Fibroblast of the aortic adventitia (primary cell): Measurements from ENCODE around the gene NPY. TPM values are rescaled to one million over a fixed set of nuclear protein-coding genes. Genes with fewer than 3 reads are reported as not detected.

ENCODE experiments used
- DNase-seq: peaks from one replicate; pipeline ENCODE4 v3.0.0-alpha.2; 2010; ENCODE audit warnings: low read depth
- H3K4me3 ChIP-seq: 2 replicates; pipeline ENCODE4 v1.5.1; 2011; ENCODE audit warnings: low read depth, mild to moderate bottlenecking, control low read depth, low read length, moderate library complexity
- total RNA-seq: library from RNA; depleted of rRNA; stranded (reverse); fragments of >200 nt; gene quantifications from 2 replicates; pipeline ENCODE4 v1.2.3, GENCODE V29; 2012; ENCODE audit warnings: low replicate concordance
- TF ChIP-seq, protein P1 (sequence below): IDR thresholded peaks from 2 replicates; pipeline ENCODE4 v1.5.1; 2011; ENCODE audit warnings: mild to moderate bottlenecking, low read length, control low read depth, inconsistent platforms; ENCODE audit not compliant: insufficient read depth

The NPY gene
- total RNA-seq, 1 donor: not detected

DNA sequence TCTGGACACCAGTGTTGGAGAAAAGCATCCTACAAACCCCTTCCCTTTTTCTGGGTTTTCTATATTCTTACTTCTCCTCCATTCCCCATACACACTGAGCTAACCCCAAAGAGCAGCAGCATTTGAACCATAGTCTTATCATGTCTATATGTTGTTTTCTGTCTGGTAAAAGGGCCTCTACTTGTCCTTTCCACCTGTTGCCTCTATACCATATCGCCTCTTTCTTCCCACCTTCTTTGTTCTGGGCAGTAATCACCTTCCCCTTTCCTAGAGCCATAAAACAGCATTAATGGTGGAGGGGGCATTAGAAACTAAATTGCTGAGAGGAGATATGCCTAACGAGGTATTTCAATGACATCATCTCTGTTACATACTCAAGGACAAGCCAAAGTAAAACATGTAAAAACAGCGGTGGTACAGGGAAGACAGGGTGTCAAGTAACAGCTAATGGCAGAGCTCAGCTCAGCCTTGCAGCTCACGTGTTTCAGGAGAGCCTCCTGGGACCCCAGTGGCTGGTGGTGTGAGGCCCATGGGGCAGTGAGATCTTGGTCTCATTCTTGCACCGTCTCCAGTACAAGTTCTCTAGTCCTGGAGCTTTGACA, 20.6 kb downstream of the NPY start:
- DNase-seq: no peak
- no peak overlapping the region for H3K4me3 ChIP-seq
- TF ChIP-seq, protein P1, sequence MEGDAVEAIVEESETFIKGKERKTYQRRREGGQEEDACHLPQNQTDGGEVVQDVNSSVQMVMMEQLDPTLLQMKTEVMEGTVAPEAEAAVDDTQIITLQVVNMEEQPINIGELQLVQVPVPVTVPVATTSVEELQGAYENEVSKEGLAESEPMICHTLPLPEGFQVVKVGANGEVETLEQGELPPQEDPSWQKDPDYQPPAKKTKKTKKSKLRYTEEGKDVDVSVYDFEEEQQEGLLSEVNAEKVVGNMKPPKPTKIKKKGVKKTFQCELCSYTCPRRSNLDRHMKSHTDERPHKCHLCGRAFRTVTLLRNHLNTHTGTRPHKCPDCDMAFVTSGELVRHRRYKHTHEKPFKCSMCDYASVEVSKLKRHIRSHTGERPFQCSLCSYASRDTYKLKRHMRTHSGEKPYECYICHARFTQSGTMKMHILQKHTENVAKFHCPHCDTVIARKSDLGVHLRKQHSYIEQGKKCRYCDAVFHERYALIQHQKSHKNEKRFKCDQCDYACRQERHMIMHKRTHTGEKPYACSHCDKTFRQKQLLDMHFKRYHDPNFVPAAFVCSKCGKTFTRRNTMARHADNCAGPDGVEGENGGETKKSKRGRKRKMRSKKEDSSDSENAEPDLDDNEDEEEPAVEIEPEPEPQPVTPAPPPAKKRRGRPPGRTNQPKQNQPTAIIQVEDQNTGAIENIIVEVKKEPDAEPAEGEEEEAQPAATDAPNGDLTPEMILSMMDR: no peak

DNA sequence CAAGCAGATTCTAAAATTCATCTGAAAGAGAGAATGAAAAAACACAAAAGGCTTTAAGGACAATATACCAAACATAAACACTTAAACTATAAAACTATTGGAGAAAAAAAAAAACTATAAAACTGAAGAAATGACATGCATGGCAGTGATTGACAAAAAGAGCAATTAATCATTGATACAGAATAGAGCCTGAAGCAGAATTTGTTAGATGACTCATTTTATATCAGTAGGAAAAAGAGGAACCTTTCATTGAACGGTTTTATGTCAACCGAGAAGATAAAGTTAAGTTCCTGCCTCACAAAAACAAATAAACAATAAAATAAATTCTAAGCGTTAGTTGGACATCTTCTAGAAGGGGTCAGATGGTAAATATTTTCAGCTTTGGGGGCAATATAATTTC, 23.3 kb downstream of the NPY start:
- TF ChIP-seq, protein P1: no peak
- DNase-seq: no peak
- no peak overlapping the region for H3K4me3 ChIP-seq

DNA sequence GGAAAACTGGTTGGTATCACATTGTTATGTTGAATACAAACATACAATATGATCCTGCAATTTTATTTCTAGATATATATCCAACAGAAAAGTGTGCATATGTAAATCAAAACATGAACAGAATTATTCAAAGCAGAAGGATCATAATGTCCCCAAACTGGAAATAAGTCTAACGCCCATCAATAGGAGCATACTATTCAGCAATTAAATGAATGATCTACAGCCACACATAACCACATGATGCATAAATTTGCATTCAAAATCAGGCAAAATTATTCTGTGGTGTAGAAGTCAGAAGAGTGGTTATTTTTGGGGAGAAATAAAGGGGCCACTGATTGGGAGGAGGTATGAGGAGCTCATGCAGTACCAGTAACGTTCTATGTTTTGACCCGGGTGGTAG, 28.6 kb downstream of the NPY start:
- DNase-seq: no peak
- H3K4me3 ChIP-seq: no peak overlapping the region
- TF ChIP-seq, protein P1: no peak

DNA sequence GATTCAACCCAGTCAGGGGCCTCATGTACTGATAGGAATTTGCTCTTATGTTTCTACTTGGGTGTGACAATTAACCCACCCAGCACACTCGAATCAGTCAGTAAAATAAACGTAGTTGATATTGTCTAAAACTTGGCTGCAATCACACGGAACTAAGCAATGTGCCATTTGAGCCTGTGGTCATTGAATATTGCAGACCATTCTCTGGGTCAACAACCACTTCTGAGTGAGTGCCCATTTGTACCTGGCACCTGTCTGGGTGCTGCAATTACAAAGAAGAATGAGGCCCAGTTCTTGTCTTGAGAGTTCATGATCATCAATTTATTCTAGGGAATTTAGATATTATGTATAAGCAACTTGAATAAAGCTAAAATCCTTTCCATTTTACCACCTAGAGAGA, 29.8 kb downstream of the NPY start:
- no peak overlapping the region for H3K4me3 ChIP-seq

DNA sequence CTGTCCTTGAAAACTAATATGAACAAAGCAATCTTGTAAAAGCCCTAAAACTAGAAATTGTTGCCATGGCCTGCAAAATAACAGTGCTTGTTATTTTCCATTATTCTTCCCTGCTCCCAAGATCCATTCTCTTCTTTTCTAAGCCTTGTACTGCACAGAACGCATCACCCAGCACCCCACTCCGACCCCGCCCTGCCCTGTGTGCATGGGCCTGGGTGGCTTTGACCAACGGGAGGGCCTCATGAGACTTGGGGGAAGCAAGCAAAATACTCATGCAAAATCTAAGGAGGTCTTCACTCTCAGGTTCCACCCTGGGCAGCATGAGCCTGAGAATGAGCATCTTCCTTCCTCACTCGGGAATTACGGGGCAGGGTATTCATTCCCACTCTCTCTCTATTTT, 32.4 kb downstream of the NPY start:
- TF ChIP-seq, protein P1: no peak
- no peak for DNase-seq

More for the DNA sequence above, 29.8 kb downstream of the NPY start:
- TF ChIP-seq, protein P1: no peak
- DNase-seq: no peak

DNA sequence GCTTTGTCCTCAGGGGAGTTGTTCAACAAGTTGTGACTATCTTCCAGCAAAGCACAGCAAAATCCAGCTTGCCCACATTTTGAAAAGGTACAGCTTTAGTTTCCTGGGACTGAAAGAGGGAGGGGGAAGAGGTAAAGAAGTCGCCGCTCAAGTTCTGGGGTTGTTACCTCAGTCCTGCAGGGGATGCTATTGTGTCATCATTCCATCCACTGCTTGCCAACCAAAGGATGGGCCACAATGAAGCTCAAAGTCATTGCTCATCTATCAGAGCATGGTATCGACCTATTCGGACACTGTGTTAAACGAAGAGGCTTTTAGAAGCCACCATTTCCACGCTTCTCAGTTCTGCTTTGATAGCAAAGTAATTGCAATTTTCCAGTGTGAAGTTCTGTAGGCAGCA, 34.3 kb downstream of the NPY start:
- TF ChIP-seq, protein P1: no peak

More for the DNA sequence above, 32.4 kb downstream of the NPY start:
- H3K4me3 ChIP-seq: no peak overlapping the region

DNA sequence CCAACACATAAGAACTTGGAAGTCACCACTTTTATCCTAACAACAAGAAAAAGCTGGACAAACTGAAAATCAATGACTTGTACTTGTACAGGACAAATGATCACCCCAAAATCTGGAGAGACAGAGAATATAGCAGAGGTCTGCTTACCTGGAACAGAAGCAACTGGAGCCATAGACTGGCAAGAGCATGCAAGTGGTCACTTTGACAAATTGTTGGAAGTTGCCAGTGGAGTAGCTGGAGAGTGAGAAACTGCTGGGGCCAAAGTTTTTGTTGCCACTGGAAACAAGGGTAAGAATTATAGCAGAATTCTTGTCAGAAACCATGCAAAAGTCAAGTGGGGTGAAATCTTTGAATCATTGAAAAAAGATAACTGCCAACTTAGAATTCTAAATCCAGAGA, 35.2 kb downstream of the NPY start:
- no peak overlapping the region for H3K4me3 ChIP-seq
- no peak for DNase-seq
- TF ChIP-seq, protein P1: no peak

More for the DNA sequence above, 34.3 kb downstream of the NPY start:
- no peak for DNase-seq
- H3K4me3 ChIP-seq: no peak overlapping the region
